DMS79 (cell line): Measurements from ENCODE around the gene SNRNP200.

ENCODE experiments used
- DNase-seq: peaks from one replicate; lab custom pipeline; 2025; lab: John Stamatoyannopoulos, UW

The SNRNP200 gene

DNA sequence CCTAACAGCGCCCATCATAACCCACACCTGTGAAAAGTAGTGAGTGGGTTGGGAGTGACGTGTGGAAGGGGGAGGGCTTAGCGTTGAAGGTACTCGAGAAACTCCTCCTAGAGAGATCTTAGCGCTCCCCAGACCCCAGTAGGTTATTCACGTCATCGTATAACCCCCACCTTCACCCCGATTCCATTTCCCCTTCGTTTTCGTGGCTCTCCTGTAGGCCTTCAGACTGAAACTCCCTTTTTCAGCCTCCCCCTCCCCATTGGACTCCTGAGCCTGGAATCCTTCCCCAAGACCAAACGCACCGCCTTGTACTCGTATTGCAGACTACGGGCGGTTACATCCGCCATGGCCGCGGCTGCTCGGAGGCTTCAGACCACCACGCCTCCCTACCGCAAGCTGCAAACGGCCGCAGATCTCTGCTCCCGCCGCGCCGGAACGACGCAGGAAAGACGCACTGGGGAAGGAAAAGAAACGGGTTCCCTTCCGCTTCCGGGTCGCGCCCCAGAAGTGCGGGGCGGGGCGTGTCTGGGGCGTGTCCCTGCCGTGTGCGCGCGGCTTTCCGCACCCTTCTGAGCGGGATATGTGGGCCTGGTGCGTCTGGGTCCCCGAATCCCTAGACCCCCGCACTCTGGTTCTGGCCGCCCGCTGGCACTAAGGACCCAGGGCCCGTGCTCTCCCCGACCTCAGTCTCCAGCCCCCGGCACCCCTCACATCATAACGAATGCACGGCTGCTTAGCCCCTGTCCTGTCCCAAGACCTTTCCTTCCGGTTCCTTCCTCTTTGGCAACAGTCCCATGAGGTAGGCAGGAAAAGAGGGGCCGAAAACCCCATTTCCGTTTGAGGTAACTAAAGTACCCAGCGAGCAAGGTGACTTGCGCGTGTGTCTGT is at the start of gene SNRNP200:
Gene SNRNP200 (minus strand): TSS at position 456 of the 888 bp plus-strand sequence. CDS start 109 bp downstream, at position 347.
- peak; percentile 72 for DNase-seq

DNA sequence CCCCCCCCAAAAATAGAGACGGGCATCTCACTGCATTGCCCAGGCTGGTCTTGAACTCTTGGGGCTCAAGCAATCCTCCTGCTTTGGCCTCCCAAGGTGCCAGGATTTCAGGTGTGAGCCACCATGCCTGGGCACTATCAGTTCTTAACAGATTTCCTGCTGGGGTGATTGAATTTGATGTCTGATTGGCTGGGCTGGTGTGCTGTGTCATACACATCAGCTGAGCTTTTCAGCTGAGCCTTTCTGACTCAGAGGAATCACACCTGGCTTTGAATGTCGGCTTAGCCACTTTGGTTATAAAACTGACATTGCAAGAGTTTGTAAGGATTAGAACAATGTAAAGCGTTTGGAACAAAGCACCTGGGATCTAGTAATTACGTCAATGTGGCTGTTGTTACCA is 49.1 kb upstream of the SNRNP200 start:
- DNase-seq: no peak

DNA sequence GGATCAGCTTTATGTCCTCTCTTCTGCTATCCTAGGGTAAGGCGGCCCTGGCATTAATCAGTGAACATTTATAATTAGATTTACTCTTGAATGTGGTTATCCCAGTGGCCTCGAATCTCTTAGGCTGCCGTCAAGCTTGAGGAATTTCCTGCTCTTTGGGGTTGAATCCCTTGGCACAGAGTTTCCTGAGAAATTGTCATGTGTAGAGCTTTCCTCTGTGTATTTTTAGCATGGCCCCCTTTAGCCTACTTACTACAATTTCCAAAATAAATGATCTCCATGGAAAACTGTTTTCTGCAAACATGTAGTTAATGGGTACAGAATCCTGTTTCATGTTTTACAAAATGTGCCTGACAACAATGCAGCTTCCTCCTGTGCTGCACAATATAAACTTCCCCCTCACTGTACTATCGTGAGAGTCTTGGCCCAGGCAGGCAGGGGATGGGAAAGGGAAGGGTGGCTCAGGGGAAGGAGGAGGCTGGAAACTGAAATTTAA is 48.3 kb upstream of the SNRNP200 start:
- DNase-seq: no peak

DNA sequence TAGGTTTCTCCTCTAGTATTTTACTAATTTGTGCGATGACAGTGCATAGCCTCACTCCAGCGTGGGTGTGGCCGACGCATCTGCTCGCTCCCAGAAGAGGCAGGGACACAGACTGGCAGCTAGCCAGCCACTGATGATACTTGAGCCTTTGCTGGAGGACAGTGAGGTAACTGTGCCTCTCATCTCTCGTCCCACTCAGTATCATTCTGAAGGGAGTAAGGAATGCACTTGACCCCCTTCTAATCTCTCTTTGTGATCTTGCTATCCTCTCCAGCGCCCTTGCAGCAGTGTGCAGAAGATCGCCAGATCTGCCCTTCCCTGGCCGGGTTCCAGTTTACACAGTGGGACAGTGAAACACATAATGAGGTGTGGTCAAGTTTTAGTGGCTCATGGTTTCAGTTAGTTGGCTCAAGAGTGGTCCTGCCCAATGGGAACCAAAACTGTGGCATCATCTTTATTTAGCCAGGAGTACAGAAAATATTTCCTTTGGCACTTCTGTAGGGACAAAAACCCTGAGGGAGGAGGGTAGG is 47.8 kb upstream of the SNRNP200 start:
- DNase-seq: peak; percentile 62

DNA sequence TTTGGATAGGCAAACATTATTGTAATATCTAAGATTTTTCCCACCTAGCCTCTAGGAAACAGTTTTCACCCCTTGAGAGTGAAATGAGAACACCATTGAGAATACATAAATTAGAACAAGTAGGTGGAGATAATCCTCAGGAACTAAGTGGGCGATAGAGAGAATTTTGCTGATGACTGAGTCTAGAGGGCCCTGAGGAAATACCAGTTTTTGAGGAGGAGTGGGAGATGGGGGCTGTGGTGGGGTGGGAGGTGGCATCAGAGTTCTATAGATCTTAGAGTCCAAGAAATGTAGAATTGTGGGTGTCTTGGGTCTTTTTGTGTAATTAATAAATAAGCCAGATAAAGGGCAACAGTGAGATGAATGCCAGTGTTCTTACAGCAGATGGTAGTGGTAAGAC is 42.0 kb upstream of the SNRNP200 start:
- DNase-seq: no peak

DNA sequence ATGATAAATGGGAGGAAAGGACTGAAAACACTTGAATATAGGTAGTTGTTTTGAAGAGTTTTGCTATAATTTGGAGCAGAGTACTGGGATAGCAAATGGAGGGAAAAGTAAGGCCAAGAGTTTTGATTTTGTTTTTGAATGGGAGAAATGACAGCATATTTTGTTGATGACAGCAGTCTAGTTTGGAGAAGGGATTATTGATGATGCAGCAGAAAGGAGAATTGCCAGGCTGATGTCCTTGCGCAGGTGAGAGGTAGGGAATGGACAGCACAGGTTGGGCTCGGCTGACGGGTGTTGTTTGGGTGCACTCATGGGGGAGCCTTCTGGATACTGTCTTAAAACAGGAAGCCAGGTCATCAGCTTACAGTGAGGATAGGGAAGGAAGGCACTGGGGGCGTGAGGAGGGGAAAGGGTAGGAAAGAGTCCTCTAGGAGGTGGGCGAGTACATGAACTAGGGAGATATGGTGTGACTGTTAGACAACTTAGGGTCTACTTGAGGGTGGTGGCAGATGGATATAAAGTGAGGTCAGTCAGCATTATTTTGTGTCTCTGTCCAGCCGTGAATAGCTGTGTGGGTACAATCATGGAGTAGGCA is 40.6 kb upstream of the SNRNP200 start:
- no peak for DNase-seq

DNA sequence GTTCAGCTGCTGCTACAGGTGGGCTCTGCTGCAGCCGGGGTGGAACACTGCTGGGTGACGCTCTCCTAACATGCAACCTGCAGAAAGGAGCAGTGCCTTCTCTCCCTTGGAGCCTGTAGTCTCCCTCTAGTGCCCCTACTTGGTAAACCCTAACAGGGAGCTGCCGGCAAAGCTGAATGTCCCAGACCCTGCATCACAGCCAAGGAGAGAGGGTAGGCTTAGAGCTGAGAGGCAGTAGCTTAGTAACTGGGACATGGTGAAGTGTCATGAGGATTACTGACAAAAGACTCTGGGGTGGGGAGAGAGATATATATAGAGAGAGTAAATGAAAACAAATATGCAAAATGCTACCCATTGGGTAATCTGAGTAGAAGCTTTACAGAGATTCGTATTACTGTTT is 40.1 kb upstream of the SNRNP200 start:
- DNase-seq: no peak

DNA sequence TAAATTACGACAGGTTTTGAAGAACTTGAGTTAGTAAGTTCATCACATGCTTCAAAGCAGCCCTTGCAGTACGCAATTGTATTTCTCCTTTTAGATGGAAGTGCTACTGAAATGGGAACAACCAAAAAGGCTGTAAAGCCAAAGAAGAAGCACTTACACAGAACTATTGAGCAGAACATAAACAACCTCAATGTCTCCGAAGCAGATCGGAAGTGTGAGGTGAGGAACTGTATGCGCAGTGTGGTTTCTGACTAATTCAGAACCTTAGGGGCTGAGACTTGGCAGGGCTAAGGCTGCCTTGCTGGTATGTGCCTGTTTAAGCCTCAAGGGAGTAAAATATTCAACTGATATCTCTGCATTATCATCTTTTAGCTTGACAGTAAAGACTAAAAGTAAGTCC is 38.7 kb upstream of the SNRNP200 start:
- DNase-seq: no peak

DNA sequence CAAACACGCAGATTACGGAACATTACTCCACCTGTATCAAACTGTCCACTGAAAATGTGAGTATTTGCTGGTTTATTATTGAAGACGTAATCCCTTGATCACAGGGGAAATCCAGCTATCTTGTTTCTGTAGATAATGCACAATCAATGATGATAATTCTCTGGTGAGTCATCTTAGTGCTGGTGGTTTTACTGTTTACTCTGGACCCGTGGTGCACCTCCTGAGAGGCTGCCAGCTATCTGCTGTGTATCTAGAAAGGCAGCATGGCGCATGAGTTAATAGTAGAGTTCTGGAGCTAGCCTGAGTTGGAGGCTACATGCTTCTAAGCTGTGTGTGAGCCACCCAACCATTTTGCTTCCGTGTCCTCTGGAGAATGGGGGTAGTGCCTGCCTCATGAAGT is 36.7 kb upstream of the SNRNP200 start:
- no peak for DNase-seq

DNA sequence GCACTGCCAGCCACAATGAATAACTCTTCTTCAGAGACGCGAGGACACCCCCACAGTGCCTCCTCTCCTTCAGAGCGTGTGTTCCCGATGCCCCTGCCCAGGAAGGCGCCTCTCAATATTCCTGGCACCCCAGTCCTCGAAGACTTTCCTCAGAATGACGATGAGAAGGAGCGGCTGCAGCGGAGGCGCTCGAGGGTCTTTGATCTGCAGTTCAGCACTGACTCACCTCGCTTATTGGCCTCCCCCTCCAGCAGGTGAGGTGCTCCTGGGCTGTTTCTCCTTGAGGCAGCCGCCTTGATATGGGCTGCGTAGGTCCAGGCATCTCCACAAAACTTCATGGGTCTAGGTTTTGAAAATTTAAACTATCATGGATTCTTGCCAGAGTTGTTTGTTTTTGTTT is 36.3 kb upstream of the SNRNP200 start:
- no peak for DNase-seq

DNA sequence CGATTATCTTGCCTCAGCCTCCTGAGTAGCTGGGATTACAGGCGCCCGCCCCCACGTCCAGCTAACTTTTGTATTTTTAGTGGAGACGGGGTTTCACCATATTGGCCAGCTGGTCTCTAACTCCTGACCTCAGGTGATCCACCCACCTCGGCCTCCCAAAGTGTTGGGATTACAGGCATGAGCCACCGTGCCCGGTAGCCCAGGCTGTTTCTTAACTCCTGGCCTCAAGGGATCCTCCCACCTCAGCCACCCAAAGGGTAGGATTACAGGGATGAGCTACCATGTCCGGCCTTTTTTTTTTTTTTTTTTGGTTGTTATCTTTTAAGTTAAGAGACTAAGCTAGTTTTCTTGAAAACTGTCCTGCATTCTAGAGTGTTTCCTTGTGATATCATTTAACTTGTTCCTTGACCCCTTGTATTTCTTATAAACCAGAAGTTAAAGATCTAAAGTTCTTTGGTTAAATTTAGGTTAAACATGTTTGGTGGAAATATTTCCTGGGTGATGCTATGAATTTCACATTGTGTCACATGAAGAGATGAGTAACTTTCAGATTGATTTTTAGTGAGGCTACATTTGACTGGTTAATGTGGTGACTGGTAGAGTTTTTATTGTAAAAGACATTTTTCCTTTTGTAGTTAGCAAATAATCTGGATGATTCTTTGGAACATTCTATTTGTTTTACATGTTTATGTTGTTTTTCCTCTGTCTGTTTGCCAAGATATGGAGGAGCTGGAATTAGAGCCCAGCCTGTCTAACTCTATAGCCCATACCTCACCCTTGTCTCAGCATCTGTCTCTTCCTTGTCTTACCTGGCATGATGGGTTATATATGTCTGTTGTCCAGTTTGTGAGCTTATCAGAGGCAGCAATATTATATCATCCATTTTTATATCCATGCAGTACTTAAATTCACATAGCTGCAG is 35.4 kb upstream of the SNRNP200 start:
- no peak for DNase-seq

DNA sequence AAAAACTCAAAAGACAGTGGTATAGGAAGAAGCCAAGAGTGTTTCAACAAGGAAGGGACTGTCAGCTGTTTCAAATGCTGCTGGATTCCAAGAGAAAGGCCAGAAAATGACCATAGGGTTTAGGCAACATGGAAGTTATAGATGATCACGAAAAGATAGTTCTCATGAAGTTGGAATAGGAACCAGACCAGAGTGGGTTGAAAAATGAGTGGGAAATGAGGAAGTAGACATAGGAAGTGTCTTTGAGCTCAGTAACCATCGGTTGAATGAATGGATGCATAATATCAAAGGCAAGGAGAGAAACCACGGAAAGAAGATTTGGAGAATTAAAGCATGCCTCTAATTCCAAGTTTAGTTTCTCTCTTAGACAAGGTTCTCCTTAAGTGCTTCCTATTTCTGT is 31.5 kb upstream of the SNRNP200 start:
- DNase-seq: no peak

DNA sequence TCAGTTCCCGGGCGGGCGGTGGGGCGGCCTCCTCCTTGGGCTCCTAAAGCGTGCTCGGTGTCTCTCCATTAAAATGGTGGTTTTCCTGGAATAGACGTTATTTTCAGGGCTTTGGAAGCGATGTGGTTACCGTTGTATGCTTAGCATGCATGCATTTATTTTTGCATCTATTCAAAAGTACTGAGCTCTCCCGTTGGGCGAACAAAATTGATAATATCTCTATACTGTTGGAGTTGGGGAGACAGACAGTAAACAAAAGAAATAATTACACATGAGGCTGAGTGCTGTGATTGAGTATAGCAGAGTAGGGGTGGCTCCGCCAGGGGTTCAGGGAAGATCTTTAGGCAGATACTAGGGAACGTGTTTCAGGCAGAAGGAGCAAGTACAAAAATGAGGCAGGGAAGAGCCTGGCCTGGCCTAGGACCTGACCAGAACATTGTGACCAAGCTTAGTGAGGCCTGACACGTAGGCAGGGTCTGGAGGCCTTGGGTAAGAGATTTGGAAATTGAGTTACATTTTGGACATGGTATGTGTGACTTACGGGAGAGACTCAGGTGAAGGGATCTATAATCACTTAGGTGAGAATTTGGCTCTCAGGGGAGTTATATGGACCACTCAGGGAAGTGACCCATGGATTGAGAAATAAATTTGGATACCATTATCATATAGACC is 30.9 kb upstream of the SNRNP200 start:
- DNase-seq: no peak

DNA sequence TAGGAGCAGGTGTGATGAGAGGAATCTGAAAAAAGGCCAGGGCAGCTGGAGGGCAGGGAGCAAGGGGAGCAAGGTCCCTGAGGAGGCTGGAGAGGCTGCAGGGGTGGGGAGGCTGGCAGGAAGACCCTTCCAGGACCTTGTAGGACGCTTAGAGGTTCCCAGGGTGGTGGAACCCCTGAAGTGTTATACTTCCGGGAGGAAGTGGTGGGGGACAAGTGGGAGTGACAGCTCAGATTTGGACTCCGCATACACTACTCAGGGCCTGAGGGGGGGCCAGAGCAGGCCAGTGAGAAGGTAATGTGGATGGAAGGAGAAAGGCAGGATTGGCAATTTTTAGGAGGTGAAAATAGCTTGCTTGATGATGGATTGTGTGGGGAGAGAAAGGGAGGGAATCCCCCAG is 28.4 kb upstream of the SNRNP200 start:
- DNase-seq: no peak

DNA sequence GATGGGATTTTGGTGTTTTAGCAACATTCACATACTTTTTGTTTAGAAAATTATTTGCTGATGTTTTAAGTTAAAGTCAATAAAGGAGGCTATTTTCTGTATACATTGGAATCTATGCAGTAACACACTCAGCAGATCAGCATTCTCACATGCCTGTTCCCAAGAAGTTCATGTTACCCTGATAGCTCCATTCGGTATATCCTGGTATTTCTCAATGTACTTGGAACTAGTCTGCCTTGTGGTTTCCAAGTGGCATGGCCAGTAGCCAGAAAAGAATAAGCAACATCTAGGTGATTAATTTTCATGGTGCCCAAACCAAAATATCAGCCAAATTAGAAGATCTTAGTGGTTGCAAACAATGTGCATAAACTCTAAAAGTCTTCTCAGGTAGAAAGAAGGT is 25.1 kb upstream of the SNRNP200 start:
- DNase-seq: peak; percentile 81

DNA sequence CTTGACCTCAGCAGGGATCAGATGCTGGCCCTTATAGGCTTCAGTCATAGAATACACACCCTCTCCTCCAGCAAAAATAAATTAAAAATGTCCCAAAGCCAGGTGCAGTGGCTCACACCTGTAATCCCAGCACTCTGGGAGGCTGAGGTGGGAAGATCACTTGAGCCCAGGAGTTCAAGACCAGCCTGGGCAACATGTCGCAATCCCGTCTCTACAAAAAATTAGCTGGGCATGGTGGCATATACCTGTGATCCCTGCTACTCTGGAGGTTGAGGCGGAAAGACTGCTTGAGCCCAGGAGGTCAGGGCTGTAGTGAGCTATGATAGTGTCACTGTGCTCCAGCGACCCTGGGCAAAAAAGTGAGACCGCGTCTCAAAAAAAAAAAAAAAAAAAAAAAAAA is 24.5 kb upstream of the SNRNP200 start:
- peak; percentile 48 for DNase-seq

DNA sequence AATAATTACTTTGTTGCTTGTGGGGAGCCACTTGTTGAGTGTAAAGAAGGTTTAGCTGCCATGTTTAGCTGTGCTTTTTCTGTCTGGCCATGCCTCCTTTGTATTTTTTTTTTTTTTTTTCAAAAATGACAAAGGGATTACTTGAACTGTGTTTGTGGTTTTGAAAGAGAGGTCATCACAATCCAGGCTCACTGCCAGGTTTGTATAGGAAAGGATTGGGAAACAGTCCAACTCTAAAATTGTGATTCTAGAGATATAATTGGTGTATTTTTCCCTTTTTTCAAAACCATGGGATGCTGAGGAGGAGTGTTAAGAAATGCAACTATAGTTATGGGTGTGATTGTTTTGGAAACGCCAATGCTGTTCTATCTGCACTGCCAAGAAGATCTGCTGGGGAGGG is 24.1 kb upstream of the SNRNP200 start:
- DNase-seq: peak; percentile 51

DNA sequence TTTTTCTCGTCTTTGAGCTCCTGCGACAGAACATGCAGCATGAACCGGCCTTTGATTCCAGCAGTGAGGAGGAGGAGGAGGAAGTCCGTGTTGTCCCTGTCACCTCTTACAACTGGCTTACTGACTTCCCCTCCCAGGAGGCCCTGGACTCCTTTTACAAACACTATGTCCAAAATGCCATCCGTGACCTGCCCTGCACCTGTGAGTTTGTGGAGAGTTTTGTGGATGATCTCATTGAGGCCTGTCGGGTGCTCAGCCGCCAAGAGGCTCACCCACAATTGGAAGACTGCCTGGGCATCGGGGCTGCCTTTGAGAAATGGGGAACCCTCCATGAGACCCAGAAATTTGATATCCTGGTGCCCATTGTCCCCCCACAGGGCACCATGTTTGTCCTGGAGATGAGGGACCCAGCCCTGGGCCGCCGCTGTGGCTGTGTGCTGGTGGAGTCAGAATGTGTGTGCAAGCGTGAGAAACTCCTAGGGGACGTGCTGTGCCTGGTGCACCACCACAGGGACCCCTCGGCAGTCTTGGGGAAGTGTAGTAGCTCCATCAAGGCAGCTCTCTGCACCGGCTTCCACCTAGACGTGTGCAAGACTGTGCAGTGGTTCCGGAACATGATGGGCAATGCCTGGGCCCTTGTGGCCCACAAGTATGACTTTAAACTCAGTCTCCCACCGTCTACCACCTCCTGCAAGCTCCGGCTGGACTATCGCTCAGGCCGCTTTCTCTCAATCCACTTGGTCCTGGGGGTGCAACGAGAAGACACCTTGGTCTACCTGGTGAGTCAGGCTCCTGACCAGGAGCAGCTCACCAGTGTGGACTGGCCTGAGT is 21.9 kb upstream of the SNRNP200 start:
- DNase-seq: no peak

DNA sequence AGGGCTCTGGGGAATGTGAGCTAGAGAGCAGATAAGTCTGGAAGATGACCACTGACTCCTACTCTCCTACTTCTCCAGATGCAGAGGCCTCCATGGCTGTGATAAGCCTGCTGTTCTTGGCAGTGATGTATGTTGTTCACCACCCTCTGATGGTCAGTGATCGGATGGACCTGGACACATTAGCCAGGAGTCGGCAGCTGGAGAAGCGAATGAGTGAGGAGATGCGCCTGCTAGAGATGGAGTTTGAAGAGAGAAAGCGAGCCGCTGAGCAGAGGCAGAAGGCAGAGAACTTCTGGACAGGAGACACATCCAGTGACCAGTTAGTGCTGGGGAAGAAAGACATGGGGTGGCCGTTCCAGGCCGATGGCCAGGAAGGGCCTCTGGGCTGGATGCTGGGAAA is 21.2 kb upstream of the SNRNP200 start:
- no peak for DNase-seq

DNA sequence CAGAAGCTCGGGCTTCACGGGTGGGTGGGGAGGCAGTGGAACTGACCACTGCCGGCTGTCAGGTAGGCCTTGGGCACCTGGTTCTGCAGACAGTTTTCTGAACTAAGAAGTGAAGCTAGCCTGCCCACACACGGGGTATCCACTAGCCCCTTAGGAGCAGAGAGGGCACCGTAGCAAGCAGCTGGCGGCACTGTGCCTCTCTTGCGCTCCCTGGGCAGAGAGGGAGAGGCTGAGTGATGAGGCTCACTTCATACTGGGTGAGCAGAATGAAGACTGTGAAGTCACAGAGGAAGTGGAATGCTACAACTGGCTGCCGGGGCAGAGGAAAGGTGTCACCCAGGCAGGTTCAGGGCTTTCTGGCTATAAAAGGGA is 20.5 kb upstream of the SNRNP200 start:
- no peak for DNase-seq
